Stimulated activated CD8-positive, alpha-beta memory T cell treated with anti-CD3 and anti-CD28 coated beads, Interleukin-7, amount 100 ng/mL, for 24 hours (primary cell): Measurements from ENCODE around the gene SLC22A31.

Experiments used
- DNase-seq: peaks from one replicate; pipeline ENCODE4 v3.0.0-alpha.2; 2020; ENCODE audit warnings: low read depth

Gene SLC22A31

DNA sequence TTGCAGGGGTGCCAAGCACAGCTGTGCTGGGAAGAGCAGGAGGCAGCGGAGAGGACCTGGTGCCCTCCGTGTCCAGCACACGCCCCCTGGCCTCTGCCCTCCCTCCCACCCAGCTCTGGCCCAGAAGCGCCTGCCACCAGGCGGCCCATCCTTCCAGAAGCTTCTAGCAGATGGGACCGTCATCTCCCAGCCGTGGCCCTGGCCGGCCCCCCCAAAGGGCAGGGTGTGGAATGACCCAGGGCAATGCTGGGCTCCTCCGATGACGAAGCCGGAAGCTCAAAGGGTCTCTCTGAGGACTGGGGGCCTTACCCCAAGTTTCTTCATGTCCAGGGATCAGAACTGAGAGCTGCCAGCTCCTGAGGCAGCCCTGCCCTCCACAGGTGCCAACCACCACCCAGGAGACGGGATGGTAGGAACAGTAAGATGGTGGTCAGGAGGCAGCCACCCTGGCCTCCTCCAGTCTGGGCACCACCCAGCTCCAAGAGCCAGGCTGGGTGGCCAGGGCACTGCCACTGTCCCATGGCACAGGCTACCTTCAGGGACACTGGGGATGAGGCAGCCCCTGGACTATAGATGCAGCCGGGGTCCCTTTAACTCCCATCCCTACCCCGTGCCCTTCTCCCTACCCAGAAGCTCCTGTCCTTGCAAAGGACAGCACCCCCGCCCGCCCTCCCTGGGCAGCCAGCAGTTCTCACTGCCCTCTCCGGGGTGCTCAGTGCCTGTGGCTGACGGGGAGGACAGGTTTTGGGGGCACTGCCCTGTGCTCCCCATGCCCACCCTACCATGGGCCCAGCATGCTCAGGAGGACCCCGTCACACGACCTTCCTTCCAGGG lies 35.3 kb downstream of the SLC22A31 start:
- DNase-seq, result no peak

DNA sequence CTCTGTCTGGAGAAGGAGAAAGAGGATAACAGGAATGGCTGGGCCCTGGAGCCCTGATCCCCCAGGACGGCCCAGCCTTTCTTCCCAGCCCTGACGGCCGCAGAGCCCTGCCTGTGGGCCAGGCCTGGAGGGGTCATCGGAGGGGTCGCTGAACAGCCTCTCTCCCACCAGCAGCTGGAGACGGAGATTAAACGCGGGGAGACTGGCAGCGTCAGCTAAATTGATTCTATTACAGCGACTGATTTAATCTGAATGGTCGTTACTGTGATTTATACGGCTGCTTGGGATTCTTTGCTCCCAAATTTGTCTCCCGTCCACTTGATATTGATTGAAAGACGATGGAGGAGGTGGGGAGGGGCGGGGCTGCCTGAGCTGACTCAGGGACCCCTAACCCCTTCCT lies 35.9 kb downstream of the SLC22A31 start:
- no peak for DNase-seq

DNA sequence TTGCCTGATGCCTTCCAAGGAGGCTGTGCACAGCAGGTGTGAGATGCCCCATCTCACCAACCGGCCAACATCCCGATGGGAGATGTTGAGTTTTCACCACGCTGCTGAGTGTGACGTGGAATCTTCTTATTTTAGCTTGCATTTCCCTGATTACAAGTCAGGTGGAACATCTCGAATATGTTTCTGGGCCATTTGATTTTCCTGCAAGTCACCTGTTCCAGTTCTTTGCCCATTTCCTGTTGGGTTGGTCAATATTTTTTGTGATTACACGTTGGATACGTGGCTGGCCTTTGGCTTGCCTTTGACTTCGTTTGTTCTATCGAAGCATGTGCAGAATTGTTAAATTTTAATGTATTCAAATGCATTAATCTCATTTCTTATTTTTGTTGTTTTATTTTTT lies 37.0 kb downstream of the SLC22A31 start:
- DNase-seq, result no peak

DNA sequence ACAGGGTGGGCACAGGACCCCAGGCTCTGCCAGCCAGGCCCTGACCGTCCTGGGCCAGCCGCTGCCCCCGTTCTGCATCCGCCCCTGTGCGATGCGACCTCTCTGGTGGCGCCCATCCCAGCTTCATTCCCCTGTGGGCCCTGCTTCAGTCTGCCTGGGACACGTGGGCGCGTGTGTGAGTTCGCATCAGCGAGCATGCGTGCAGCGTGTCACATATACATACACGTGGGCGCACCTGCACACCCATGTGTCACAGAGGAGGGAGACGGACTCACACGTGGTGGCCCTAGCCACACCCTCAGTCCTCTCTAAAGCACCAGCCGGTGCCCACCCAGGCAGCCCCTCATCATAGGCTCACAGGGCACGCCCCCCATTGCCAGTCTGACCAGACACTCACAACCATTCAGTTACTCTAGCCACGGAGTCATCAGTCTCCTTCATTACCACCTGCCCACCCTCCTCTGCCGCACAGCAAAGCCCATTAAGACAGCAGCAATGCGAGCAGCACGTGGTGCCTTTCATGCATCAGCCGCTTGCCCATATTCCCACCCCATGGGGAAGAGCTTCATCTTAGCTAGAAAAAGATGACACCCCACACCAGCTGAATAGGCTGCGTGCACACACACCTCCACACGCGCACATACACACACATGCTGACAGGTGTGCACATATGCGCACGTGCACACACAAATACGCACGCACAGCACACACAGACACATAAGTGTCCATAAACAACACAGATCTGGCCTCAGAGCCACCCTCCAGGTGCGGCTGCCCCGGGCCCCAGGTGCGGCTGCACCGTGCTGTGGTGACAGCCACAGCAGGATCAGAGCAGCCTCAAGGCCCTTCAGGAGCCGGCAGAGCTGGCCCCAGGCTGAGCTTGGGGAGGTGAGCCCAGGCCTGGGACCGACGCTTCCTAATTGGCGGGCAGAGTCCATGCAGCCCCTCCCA lies 38.3 kb downstream of the SLC22A31 start:
- no peak for DNase-seq

DNA sequence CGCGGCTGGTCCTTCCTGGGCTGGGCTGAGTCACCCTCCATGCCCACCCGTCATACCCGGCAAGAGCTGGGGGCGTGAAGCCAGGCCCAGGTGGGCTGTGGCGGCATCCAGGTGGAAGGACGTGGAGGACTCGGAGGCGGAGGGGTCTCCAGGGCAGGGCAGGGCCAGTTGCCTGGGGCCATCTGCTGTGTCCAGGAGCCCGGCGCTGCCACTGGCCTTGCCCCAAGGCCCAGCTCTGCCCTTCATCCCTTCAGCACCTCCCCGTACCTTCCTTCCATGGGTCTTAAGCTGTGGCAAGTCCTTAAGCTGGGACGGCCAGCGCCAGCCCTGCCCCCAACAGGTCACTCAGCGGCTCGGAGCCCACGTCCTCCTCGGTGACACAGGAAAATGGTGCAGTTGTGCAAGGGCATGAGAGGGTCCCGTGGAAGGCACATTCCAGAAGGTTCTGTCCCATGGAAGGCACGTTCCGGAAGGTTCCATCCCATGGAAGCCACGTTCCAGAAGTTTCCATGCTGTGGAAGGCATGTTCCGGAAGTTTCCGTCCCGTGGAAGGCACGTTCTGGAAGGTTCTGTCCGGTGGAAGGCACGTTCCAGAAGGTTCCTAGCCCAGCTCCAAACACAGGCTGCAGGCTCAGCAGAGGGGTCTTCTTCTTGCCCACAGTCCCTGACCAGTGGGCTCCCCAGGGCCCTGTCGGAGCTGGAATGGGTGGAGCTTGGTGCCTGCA lies 39.2 kb downstream of the SLC22A31 start:
- no peak for DNase-seq

DNA sequence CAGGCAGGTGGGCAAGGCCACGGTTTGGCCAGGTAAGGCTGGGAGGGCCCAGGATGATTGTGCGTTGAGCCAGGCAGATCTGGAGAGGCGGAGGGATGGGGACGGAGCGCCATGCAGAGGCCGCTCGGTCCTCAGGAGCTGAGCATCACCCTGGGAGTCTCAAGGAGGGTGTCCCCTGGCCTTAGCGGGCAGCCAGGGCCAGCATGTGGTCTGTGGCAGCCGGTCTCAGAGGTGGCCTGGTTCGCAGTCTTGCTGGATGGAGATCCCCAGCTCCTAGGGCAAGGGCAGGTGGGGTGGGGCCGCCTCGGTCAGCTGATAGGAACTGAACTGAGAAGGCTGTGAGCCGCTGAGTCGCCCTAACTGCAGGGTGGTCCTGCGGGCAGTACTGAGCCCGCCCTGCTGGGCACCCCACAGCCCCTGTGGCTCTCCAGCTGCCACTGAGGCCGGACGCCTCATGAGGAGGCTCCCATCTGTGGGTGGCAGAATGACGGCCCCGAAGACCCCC lies 40.4 kb downstream of the SLC22A31 start:
- DNase-seq, result no peak

DNA sequence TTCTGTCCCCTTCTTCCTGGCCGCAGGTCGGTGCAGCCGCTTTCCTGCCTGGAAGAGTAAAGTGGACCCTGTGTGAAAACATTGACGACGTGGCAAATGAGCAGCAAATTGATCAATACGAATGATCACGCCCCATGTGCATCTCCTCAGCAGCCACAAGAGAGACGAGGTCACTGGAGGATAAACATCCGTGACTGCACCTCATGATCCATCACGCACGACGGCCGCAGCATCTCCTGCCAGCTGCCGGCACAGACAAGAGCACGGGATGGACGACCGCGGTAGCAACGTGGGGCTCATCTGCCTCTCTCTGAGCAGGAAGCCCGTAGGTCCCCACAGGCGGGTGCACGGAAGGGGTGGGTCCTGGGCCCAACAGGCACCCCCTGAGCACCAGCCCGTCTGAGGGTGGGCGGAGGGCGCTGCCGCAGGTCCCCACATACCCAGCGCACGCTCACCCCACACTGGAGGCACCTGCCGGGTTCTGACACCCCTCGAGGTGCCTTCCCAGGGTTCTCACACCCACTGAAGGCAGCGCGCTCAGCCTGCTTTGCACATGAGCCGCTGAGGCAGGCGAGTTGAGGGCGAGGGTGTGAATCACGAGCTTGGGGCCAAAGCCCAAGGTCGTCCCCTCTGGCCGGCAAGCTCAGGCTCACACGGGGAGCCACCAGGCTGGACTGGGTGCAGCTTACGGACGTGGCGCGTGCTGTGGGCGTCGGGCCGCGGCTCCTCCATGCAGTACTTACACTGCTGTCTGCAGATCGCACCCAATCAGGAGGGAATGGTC lies 41.1 kb downstream of the SLC22A31 start:
- no peak for DNase-seq

DNA sequence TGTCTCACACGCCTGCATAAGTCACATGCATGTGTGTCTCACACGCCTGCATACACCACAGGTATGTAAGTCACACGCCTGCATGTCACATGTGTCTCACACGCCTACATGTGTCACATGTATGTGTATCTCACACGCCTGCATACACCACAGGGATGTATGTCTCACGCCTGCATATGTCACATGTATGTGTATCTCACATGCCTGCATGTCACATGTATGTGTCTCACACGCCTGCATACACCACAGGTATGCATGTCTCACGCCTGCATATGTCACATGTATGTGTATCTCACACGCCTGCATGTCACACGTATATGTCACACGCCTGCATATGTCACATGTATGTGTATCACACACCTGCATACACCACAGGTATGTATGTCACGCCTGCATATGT lies 42.6 kb downstream of the SLC22A31 start:
- no peak for DNase-seq

DNA sequence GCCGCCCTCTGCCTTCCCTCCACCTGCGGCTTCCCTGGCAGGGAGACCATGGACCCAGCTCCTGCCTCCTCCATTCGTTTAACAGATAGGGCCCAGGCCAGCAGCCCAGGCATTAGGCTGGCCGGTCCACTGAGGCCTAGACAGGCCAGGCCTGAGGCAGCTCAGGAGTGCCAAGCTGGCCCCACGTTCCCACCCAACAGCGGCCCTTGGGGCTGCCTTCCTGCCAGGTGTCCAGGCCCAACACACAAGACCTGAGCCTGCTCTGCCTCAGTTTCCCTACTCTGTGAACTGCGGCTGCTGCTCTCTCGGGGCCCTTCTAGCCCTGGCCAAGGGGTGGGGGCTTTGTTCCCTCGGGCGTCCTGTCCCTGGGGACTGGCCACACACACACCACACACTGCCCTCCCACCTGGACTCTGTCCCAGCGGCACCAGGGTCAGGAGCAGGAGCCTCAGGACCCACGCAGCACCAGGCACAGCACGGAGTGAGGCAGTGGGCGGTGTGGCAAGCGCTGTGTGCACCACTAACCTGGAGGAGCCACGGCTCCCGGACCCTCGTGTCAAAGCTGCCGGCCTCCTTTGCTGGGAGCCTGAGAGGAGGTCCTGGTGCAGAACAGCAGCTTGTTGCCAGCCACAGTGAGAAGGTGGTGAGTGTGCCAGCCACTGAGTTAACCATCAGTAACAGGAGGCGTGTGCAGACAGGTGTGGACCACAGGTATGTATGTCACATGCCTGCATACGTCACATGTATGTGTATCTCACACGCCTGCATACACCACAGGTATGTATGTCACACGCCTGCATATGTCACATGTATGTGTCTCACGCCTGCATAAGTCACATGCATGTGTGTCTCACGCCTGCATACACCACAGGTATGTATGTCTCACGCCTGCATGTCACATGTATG lies 43.3 kb downstream of the SLC22A31 start:
- no peak for DNase-seq

DNA sequence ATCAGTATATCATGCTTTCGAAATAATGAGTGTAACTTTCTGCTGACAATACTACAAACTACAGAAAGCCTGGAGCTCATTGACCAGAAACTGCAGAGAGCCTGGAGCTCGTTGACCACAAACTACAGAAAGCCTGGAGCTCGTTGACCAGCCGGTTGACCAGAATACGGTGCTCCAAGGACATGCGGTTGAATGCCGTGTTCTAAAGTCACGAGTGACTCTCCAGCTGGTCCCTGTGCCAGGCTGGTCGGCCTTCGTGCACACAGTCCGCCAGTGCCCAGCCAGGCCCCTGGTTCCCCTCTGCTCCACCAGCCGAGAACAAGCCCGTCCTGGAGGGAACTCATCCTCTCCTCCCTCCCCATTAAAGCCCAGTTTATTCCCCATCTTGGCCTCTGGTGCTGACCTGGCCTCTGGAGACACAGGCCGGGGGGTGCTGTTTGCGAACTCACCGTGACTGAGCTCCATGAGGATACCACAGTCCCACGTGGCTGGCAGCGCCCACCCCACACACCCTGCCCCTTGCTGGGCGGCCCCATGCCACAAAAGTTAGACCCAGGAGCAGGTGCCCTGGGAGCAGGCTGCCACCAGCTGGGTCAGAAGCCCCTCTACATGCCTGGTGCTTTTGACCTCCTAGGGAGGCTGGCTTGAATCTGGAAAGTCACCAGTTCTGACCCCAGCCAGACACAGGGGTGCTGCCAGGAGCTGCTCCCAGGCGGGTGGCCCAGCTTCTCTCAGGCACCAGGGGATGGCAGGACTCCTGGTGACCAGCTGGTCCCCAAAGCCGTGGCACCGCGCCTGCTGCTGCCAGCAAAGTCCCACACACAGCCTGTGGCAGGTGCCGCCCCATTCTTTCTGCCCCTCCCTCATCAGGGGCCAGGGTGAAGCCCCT lies 44.2 kb downstream of the SLC22A31 start:
- no peak for DNase-seq

DNA sequence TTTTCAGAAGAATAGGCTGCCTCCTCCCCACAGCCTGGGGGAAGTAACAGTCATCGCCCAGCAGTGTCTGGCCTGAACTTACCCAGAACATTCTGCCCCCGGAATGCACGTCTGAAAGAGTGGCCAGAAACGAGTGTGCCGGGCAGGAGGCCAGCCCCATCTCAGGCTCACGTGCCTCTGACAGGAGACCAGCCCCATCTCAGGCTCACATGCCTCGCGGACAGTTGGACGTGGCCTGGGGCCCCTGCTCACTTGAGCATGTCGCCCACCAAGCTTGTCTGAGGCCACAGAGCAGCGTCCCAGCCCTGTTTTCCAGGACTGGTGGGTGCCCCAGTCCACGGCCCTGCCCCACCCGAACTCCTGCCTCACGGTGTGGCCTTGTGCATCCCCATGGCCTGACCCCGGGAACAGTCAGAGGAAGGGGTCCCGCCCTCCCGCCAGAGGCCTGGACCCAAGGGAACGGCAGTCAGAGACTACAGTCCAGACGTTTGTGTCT lies 45.1 kb downstream of the SLC22A31 start:
- no peak for DNase-seq

DNA sequence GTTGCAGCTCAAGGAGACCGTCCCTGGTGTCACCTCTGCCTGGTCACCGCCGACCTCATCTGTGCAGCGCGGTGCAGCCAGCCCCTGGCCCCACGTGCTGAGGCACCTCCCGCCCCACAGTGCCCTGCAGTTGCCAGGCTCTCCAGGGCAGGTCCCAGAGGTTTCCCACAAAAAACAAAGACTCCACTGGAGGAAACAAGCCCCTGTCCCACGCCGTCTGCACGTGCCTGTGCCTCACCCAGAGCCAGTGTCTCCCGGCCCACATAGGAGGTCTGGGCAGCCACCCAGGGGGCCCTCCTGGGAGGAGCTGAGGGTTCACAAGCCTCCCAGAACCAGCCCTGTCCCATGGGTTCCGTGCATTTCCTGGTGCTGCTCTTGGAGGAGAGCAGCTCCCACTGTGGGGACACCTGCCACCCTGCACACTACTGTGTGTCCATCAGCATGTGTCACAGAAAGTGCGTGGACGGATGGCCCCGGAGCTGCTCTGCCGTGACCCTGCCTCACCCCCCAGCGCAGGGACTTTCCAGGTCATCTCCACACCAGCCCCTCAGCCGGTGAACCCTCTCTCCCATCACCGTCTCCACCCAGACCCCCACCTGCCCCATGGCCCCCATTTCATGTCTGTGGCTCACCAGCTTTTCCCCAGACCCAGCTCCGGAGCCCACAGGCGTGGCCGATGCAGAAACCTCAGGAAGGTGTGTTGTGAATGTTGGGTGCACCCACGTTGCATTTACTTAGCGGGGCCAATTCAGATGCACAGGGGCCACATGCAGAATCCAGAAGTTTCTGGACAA lies 45.8 kb downstream of the SLC22A31 start:
- no peak for DNase-seq

DNA sequence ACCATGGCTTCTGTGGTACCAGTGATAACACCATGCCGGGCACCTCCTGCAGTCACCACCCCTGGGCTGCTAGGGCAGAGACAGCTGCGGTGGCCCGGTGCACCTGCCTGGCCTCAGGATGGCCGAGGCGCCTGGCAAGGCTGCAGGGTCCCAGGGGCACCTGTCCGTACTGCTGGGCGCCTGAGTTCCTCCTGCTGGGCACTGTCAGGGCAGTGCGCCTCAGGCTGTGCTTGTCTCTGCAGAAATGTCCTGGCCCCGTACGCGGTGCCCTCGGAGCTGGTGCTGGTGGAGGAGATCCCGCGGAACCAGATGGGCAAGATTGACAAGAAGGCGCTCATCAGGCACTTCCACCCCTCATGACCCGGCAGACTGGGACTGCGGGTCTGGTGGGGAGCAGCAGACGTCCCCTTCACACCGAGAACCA lies 46.5 kb downstream of the SLC22A31 start:
- DNase-seq, result no peak

DNA sequence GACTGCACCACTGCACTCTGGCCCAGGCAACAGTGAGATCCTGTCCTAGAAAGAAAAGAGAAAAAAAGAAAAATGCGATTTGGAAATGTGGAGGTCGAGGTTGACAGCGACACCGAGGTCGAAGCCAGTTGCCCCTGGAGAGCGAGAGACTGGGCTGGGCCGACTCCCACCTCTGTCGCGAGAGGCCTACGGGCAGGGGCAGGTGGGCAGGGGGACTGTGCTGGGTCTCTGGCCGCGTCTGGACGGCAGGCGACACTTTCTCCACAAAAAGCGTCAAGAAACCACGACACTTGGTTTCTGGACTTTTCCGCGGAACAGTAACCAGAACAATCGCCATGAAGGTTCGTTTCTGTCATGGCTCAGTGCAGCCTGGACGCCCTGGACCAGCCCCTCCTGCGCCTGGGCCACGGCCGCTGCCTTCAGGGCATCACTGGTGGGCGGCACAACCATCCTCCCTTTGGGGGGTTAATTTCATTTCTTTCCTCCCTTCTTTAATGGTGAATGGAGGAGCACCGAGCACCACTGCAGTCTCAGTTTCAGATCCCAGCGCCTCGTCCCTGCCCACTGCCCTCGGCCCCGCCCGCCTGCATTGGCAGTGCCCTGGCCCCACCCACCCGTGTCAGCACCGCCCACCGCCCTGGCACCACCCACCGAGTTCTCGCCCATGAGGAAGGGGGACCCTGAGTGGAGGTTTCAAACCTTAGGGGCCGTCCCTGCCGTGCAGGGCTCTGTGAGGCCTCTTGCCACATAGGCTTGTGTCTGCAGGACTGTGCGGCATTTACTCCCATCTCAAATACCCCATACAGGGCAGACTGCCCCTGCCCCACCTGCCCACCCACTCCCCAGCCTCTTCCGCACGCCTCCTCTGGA lies 47.3 kb downstream of the SLC22A31 start:
- DNase-seq, result no peak

DNA sequence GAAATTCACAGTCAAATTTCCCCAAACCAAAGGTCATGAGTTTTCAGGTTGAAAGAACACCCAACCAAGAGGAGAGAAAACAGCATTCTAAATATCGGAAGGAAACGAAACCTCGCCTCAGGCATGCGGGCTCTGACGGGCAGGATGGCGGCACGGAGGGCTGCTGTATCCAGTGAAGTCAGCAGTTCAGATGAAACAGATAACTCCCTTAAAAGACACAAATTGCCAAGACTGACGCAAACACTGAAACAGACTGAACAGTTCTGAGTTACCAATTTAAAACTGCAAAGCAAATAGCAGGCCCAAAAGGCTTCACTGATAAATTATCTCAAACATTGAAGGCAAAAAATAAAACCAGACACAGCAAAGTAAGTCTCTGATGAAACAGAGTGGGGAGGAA lies 49.4 kb downstream of the SLC22A31 start:
- no peak for DNase-seq

DNA sequence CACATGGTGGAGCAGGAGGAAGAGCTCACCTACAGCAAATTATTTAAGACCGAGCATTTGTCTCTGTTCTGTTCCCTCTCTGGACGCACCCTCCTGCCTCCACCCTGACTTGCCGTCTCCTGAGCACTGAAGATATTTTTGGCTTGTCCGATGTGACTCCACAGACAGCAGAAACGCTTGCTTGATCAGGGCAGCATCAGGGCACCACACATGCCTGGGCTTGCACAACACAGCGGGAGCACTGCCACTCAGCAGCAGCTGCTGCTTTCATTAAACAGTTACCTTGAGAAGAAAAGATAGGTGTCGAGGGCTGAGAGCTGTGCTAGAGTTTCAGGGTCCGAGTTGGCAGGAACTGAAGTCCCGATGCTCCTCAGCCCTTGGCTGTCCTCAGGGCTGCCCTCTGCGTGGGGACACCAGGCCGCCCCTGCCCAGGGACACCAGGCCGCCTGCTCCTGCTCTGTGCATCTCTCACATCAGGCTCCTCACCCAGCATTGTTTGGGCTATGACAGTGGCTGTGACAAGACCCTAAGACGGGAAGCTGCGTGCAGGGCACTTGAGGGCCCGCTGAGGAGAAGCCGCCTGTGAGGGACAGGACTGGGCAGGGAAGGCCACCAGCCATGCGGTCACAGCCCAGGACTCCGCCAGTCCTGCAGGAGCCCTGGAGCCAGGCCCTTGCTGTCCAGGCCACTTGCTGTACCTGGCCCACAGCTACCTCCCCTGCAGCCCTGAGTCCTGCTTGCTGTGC lies 50.1 kb downstream of the SLC22A31 start:
- DNase-seq, result no peak

DNA sequence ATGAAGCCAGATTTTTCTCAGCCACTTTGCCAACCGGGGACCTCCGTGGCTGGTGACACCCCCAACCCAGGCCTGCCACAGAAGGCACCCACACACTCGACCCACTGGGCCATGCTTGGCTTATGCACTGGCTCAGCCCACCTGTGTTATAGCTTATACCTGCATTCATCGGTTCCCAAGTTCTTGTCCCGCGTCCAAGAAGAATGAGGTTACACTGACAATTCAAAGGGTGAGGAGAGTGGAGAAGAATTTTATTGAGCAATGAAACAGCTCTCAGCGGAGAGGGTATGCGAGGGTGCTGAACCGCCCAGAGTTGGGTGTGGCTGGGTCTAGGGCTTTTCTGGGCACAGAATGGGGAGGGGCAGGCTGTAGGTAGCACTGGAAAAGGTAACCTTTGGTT lies 51.0 kb downstream of the SLC22A31 start:
- no peak for DNase-seq
